HCT116 (cell line): Measurements from ENCODE around the gene ATAD5. TPM values are rescaled to one million over a fixed set of nuclear protein-coding genes. Genes with fewer than 3 reads are reported as not detected.

Experiments
- ATAC-seq: fragments of 200-7000 bp; cut with Tn5 transposase; 2 replicates; pipeline ENCODE4 v1.9.1; 2020; ENCODE audit warnings: mild to moderate bottlenecking, moderate library complexity
- BruUV-seq: library from RNA; stranded (reverse); fragments of 400-500 nt; replicated peaks from 2 replicates; lab custom pipeline; 2021; lab: Mats Ljungman, UMichigan
- CTCF ChIA-PET: fragments of 300-600 bp; sonication (Branson Sonifier 250); formaldehyde crosslinking; loops from one replicate; lab custom pipeline; 2021; ENCODE audit warnings: antibody characterized with exemption; lab: Charles Lee
- POLR2A ChIA-PET: fragments of 300-600, 350-600 bp; sonication (Branson Sonifier 250); formaldehyde crosslinking; loops from one replicate; lab custom pipeline; 2021; ENCODE audit warnings: antibody characterized with exemption; lab: Charles Lee
- RAD21 ChIA-PET, 2 experiments: fragments of 300-600 bp; sonication (Branson Sonifier 250); formaldehyde crosslinking; loops; one replicate each; lab custom pipeline; 2023; ENCODE audit warnings: low total read pairs in 2 of 2; ENCODE audit not compliant: uncharacterized antibody in 2 of 2, unreplicated experiment in 2 of 2, low non-redundant PET in 1 of 2; lab: Charles Lee
- DNase-seq: peaks from one replicate; pipeline ENCODE4 v3.0.0-alpha.2; 2010; ENCODE audit warnings: low read depth, low spot score
- H2AFZ ChIP-seq: fragments of 200-600 bp; shearing (Covaris generic), sonication (generic); 2 replicates; pipeline ENCODE4 v1.6.1; 2017; ENCODE audit warnings: low read depth, mixed run types, mixed read lengths, antibody characterized with exemption, low read length; ENCODE audit not compliant: poor library complexity, severe bottlenecking
- H3K27ac ChIP-seq: 2 replicates; pipeline ENCODE4 v1.5.1; 2012; ENCODE audit warnings: low read depth, low read length
- H3K27me3 ChIP-seq: fragments of 200-600 bp; sonication (generic); 2 replicates; pipeline ENCODE4 v1.6.1; 2016; ENCODE audit warnings: mixed run types, low read length, mixed read lengths; ENCODE audit not compliant: insufficient read depth
- H3K36me3 ChIP-seq, 2 experiments: fragments of 200-500 bp in 1 of 2; fragments of 200-600 bp in 1 of 2; sonication (Bioruptor generic) in 1 of 2; sonication (generic) in 1 of 2; 2 replicates each; pipeline versions ENCODE4 v1.5.1 to v1.6.1; 2014 to 2016; ENCODE audit warnings: low read length in 2 of 2, inconsistent platforms in 1 of 2, mixed read lengths in 1 of 2, mixed run types in 1 of 2; ENCODE audit not compliant: insufficient read depth in 2 of 2, control insufficient read depth in 1 of 2
- H3K4me1 ChIP-seq, 2 experiments: fragments of 200-600 bp in 1 of 2; sonication (generic) in 1 of 2; 2 replicates each; pipeline versions ENCODE4 v1.5.1 to v1.6.1; 2012 to 2017; ENCODE audit warnings: low read length in 2 of 2, inconsistent platforms in 1 of 2, mild to moderate bottlenecking in 1 of 2, mixed read lengths in 1 of 2, mixed run types in 1 of 2, moderate library complexity in 1 of 2; ENCODE audit not compliant: insufficient read depth in 2 of 2, control insufficient read depth in 1 of 2
- H3K4me2 ChIP-seq: fragments of 200-600 bp; sonication (generic); 2 replicates; pipeline ENCODE4 v1.6.1; 2017; ENCODE audit warnings: mixed run types, low read length, mixed read lengths
- H3K4me3 ChIP-seq, 2 experiments: fragments of 200-600 bp in 1 of 2; sonication (generic) in 1 of 2; replicated peaks in 1 of 2; 2 replicates each; pipeline ENCODE4 v1.5.1; 2011 to 2016; ENCODE audit warnings: low read length in 2 of 2, control low read depth in 1 of 2, low read depth in 1 of 2, mild to moderate bottlenecking in 1 of 2, mixed read lengths in 1 of 2, mixed run types in 1 of 2
- H3K79me2 ChIP-seq: fragments of 200-600 bp; sonication (generic); 2 replicates; pipeline ENCODE4 v1.6.1; 2017; ENCODE audit warnings: mild to moderate bottlenecking, mixed run types, low read length, moderate library complexity, mixed read lengths; ENCODE audit not compliant: insufficient read depth
- H3K9ac ChIP-seq: fragments of 200-600 bp; sonication (generic); 2 replicates; pipeline ENCODE4 v1.6.1; 2016; ENCODE audit warnings: low read length, mixed read lengths
- H3K9me2 ChIP-seq: fragments of 200-600 bp; sonication (generic), shearing (Covaris generic); 2 replicates; pipeline ENCODE4 v1.6.1; 2017; ENCODE audit warnings: mixed run types, mild to moderate bottlenecking, moderate library complexity; ENCODE audit not compliant: insufficient read depth
- H3K9me3 ChIP-seq, 2 experiments: fragments of 200-500 bp in 1 of 2; fragments of 200-600 bp in 1 of 2; sonication (Bioruptor generic) in 1 of 2; sonication (generic) in 1 of 2; 2 replicates each; pipeline ENCODE4 v1.6.1; 2014 to 2017; ENCODE audit warnings: low read length in 2 of 2, mixed read lengths in 2 of 2, inconsistent platforms in 1 of 2, low read depth in 1 of 2, mild to moderate bottlenecking in 1 of 2, mixed run types in 1 of 2, moderate library complexity in 1 of 2; ENCODE audit not compliant: control insufficient read depth in 1 of 2, insufficient read depth in 1 of 2
- H4K20me1 ChIP-seq: fragments of 200-600 bp; sonication (generic), shearing (Covaris generic); 2 replicates; pipeline ENCODE4 v1.6.1; 2017; ENCODE audit warnings: mixed run types, mild to moderate bottlenecking, moderate library complexity; ENCODE audit not compliant: insufficient read depth
- ATF3 ChIP-seq: IDR thresholded peaks from 2 replicates; pipeline ENCODE4 v1.6.1; 2012
- CBX3 ChIP-seq: IDR thresholded peaks from 2 replicates; pipeline ENCODE4 v1.6.1; 2012; ENCODE audit warnings: low read depth
- CEBPB ChIP-seq: IDR thresholded peaks from 2 replicates; pipeline ENCODE4 v1.6.1; 2012; ENCODE audit warnings: low read depth
- CTCF ChIP-seq, 3 experiments: fragments of 200-600 bp in 1 of 3; sonication (generic) in 1 of 3; IDR thresholded peaks in 2 of 3; conservative IDR thresholded peaks in 1 of 3; 2 replicates each; pipeline ENCODE4 v1.5.1; 2012 to 2017; ENCODE audit warnings: low read depth in 2 of 3, low read length in 2 of 3, antibody characterized with exemption in 1 of 3, borderline replicate concordance in 1 of 3, control low read depth in 1 of 3, mild to moderate bottlenecking in 1 of 3, mixed read lengths in 1 of 3, mixed run types in 1 of 3, moderate library complexity in 1 of 3; ENCODE audit not compliant: insufficient read depth in 1 of 3
- EGR1 ChIP-seq: IDR thresholded peaks from 2 replicates; pipeline ENCODE4 v1.6.1; 2012; ENCODE audit warnings: low read depth
- EZH2 ChIP-seq: fragments of 200-600 bp; sonication (generic); IDR thresholded peaks from 2 replicates; pipeline ENCODE4 v1.6.1; 2017; ENCODE audit warnings: antibody characterized with exemption, mixed run types
- EZH2phosphoT487 ChIP-seq: fragments of 200-600 bp; IDR thresholded peaks from 2 replicates; pipeline ENCODE4 v1.6.1; 2018; ENCODE audit warnings: antibody characterized with exemption, borderline replicate concordance
- FOSL1 ChIP-seq: IDR thresholded peaks from 2 replicates; pipeline ENCODE4 v1.6.1; 2012; ENCODE audit warnings: low read depth
- JUND ChIP-seq: IDR thresholded peaks from 2 replicates; pipeline ENCODE4 v1.6.1; 2012
- MAX ChIP-seq: IDR thresholded peaks from 2 replicates; pipeline ENCODE4 v1.6.1; 2012
- POLR2A ChIP-seq: IDR thresholded peaks from 2 replicates; pipeline ENCODE4 v1.7.0; 2011; ENCODE audit warnings: borderline replicate concordance; ENCODE audit not compliant: insufficient read depth, insufficient read length; ENCODE audit errors: extremely low read depth
- POLR2AphosphoS5 ChIP-seq: IDR thresholded peaks from 2 replicates; pipeline ENCODE4 v1.6.1; 2011; ENCODE audit warnings: mild to moderate bottlenecking, low read depth, low read length, moderate library complexity
- RAD21 ChIP-seq: IDR thresholded peaks from 2 replicates; pipeline ENCODE4 v1.6.1; 2012; ENCODE audit warnings: low read depth, mild to moderate bottlenecking
- SP1 ChIP-seq: IDR thresholded peaks from 2 replicates; pipeline ENCODE4 v1.6.1; 2012; ENCODE audit warnings: low read depth
- SRF ChIP-seq: IDR thresholded peaks from 2 replicates; pipeline ENCODE4 v1.6.1; 2012; ENCODE audit warnings: low read depth
- YY1 ChIP-seq: IDR thresholded peaks from 2 replicates; pipeline ENCODE4 v1.6.1; 2011; ENCODE audit warnings: low read length, low read depth, moderate library complexity, mild to moderate bottlenecking; ENCODE audit not compliant: insufficient replicate concordance; ENCODE audit errors: extremely low read depth
- ZBTB33 ChIP-seq: IDR thresholded peaks from 2 replicates; pipeline ENCODE4 v1.6.1; 2011; ENCODE audit warnings: mild to moderate bottlenecking, low read length, moderate library complexity; ENCODE audit not compliant: insufficient replicate concordance; ENCODE audit errors: extremely low read depth
- ZFX ChIP-seq: fragments of 450-650 bp; IDR thresholded peaks from 2 replicates; pipeline ENCODE4 v1.6.1; 2017
- ZNF274 ChIP-seq: fragments of 200-500 bp; sonication (Bioruptor generic); IDR thresholded peaks from 2 replicates; pipeline ENCODE4 v1.6.1; 2014; ENCODE audit warnings: mild to moderate bottlenecking, low read depth, low read length, inconsistent platforms
- intact Hi-C: fragments of 100-400 bp; cut with micrococcal nuclease; formaldehyde crosslinking; loops from 2 replicates; pipeline ENCODE4 v1.10.0; 2022
- total RNA-seq: library from RNA; stranded (reverse); gene quantifications from one replicate; pipeline ENCODE4 v1.2.1, GENCODE V29; 2021; ENCODE audit not compliant: unreplicated experiment

ATAD5 gene
- total RNA-seq, 1 experiment from 2014 or later = 9.5 TPM

- CTCF ChIA-PET = no interaction called here
- no peaks in the 10 kb centered on the region for H3K9me3 ChIP-seq
- H4K20me1 ChIP-seq = no peaks in the 10 kb centered on the region
- no peak overlapping the region for H2AFZ ChIP-seq
- ATAC-seq (no peak), DNase-seq (no peak)
- intact Hi-C loops = no loop called here
- H3K27ac ChIP-seq = no peak overlapping the region
- no peaks in the 10 kb centered on the region for H3K9me2 ChIP-seq
- no peak overlapping the region for H3K4me3 ChIP-seq
- no peak overlapping the region for H3K9ac ChIP-seq
- BruUV-seq = no TSS peak
- TF ChIP-seq EZH2 = no peak
- TF ChIP-seq FOSL1 = no peak
- TF ChIP-seq EZH2phosphoT487 = no peak
- TF ChIP-seq POLR2A = no peak
- no peak for TF ChIP-seq CTCF (IDR thresholded peaks at IDR 0.05 in 2 of 3, conservative IDR thresholded peaks at IDR 0.05 in 1 of 3; ENCODE audit: borderline replicate concordance in 1 of 3, insufficient read depth in 1 of 3, low read depth in 2 of 3, low read length in 2 of 3)
- TF ChIP-seq CEBPB = no peak
- no peak for TF ChIP-seq MAX
- no peak for TF ChIP-seq ZBTB33
- TF ChIP-seq EGR1 = no peak
- TF ChIP-seq SP1 = no peak
- no peak for TF ChIP-seq SRF
- TF ChIP-seq ZFX = no peak
- TF ChIP-seq ZNF274 = no peak
- TF ChIP-seq JUND = no peak
- TF ChIP-seq ATF3 = no peak
- no peak for TF ChIP-seq CBX3
- no peak for TF ChIP-seq POLR2AphosphoS5
- TF ChIP-seq RAD21 = no peak
- TF ChIP-seq YY1 = no peak
- no peaks in the 10 kb centered on the region for H3K4me1 ChIP-seq
- POLR2A ChIA-PET = no interaction called here
- peaks cover 21 to 25% of the 10 kb centered on the region in 2 experiments; a peak in 3 of 4 replicates for H3K36me3 ChIP-seq
- RAD21 ChIA-PET = no interaction called here
- H3K27me3 ChIP-seq = no peaks in the 10 kb centered on the region
- 0 out of 2 replicates have a peak, but pooled peaks cover 6% of the 10 kb centered on the region for H3K79me2 ChIP-seq
- H3K4me2 ChIP-seq = no peak overlapping the region
Observed at GRCh38 chr17:30796016-30796415, 35.8 kb upstream of the ATAD5 start.
